CD4-positive, alpha-beta T cell treated with Interleukin-17A for 4 hours (primary cell): ENCODE data around the gene EPB41L1.

ENCODE experiments used
- DNase-seq: peaks from one replicate; pipeline ENCODE4 v3.0.0-alpha.2; 2020; ENCODE audit warnings: mixed read lengths

The EPB41L1 gene

GRCh38 chr20:36234771-36235320, 80.3 kb downstream of the EPB41L1 start:
- DNase-seq: no peak

GRCh38 chr20:36235892-36236785, 81.6 kb downstream of the EPB41L1 start, which contains the start of gene AAR2:
Gene AAR2 (plus strand): TSS chr20:36236478. CDS start chr20:36239869, 3,391 bp downstream.
- DNase-seq: peak; percentile 82

GRCh38 chr20:36236786-36237121, 82.2 kb downstream of the EPB41L1 start:
- DNase-seq: no peak

GRCh38 chr20:36237477-36237876, 82.9 kb downstream of the EPB41L1 start:
- DNase-seq: no peak

- no peak for DNase-seq
These were observed 83.6 kb downstream of the EPB41L1 start for GRCh38 chr20:36238153-36238552.

- no peak for DNase-seq
These were observed 84.2 kb downstream of the EPB41L1 start for GRCh38 chr20:36238760-36239159.

GRCh38 chr20:36240076-36240475, 85.5 kb downstream of the EPB41L1 start:
- no peak for DNase-seq

- no peak for DNase-seq
These were observed 87.1 kb downstream of the EPB41L1 start for GRCh38 chr20:36241678-36242077.

- no peak for DNase-seq
These were observed 89.2 kb downstream of the EPB41L1 start for GRCh38 chr20:36243726-36244125.

GRCh38 chr20:36246401-36246800, 91.9 kb downstream of the EPB41L1 start:
- DNase-seq: no peak

- DNase-seq: no peak
These were observed 94.3 kb downstream of the EPB41L1 start for GRCh38 chr20:36248836-36249235.

- DNase-seq: no peak
These were observed 94.9 kb downstream of the EPB41L1 start for GRCh38 chr20:36249450-36249849.

- no peak for DNase-seq
These were observed 96.9 kb downstream of the EPB41L1 start for GRCh38 chr20:36251426-36251825.

GRCh38 chr20:36252511-36252910, 98.0 kb downstream of the EPB41L1 start:
- no peak for DNase-seq

- no peak for DNase-seq
These were observed 98.5 kb downstream of the EPB41L1 start for GRCh38 chr20:36253036-36253435.

- DNase-seq: no peak
These were observed 99.5 kb downstream of the EPB41L1 start for GRCh38 chr20:36254076-36254475.

- DNase-seq: no peak
These were observed 100.9 kb downstream of the EPB41L1 start for GRCh38 chr20:36255445-36255844.

- DNase-seq: no peak
These were observed 104.9 kb downstream of the EPB41L1 start for GRCh38 chr20:36259177-36260061.

- DNase-seq: no peak
These were observed 105.8 kb downstream of the EPB41L1 start for GRCh38 chr20:36260316-36260715.

- DNase-seq: no peak
These were observed 107.0 kb downstream of the EPB41L1 start for GRCh38 chr20:36261389-36262105.

- no peak for DNase-seq
These were observed 107.9 kb downstream of the EPB41L1 start for GRCh38 chr20:36262440-36262839.

- DNase-seq: no peak
These were observed 110.1 kb downstream of the EPB41L1 start for GRCh38 chr20:36264426-36265246.
